NCI-H1092 (cell line): ENCODE measurements around the gene TMPRSS4.

Source experiments
- DNase-seq: peaks from one replicate; lab custom pipeline; 2025; lab: John Stamatoyannopoulos, UW

TMPRSS4 gene, protein sequence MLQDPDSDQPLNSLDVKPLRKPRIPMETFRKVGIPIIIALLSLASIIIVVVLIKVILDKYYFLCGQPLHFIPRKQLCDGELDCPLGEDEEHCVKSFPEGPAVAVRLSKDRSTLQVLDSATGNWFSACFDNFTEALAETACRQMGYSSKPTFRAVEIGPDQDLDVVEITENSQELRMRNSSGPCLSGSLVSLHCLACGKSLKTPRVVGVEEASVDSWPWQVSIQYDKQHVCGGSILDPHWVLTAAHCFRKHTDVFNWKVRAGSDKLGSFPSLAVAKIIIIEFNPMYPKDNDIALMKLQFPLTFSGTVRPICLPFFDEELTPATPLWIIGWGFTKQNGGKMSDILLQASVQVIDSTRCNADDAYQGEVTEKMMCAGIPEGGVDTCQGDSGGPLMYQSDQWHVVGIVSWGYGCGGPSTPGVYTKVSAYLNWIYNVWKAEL

DNA sequence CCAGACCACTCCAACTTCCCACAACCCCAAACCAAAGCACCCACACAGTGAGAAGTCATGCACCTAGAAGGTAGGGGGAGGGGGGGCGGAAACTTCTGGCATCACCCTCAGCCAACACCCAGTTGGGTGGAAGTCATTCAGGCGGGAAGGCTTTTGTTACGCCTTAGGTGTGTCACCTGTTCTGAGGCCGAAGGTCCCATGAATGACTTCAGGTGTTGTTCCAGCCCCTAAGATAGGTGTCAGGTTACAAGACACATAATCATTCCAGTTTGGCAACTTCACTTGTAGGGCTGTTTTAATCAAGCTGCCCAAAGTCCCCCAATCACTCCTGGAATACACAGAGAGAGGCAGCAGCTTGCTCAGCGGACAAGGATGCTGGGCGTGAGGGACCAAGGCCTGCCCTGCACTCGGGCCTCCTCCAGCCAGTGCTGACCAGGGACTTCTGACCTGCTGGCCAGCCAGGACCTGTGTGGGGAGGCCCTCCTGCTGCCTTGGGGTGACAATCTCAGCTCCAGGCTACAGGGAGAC, at the start of gene TMPRSS4:
TSS of gene TMPRSS4 (plus strand) at position 325 of the 528 bp plus-strand sequence. CDS start 225 bp downstream, outside the sequence.
- DNase-seq: no peak

DNA sequence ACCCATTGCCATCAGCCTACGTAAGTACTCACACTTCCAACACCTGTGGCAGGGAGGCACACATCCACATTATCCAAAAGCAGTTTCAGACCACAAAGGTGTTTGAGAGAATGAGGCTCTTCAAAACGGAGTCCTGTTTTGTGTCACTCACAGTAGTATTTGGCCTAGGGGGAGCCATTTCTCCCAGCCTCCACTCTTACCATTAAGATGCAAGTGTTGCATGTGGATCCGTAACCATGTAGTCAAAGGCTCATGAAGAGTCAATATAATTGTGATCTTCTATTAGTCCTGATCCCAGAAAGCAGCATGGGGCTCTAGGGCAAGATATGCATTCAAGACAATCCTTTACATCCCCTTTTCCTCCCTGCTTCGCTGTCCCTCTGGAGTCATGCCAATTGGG, 49.2 kb upstream of the TMPRSS4 start:
- DNase-seq: no peak

GRCh38 chr11:118028626-118029025, 48.3 kb upstream of the TMPRSS4 start:
- no peak for DNase-seq

DNA sequence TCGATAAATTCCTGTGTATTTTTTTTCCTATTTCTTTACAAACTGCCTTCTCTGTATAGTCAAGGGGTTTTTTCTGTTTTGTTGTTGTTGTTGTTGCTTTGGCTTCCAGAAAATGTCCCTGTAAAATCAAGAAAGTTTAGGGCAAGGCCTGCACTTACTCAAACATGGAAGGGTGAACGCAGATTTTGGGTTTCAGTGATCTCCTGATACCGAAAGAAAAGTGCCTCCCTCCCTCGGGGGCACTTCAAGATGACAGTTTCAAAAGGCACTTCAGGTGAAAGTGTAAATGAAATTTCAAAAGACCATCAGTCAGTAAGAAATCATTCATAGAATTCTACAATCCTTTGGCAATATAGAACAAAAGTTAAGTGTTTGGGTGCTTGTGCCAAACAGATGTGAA, 43.4 kb upstream of the TMPRSS4 start:
- DNase-seq: no peak

DNA sequence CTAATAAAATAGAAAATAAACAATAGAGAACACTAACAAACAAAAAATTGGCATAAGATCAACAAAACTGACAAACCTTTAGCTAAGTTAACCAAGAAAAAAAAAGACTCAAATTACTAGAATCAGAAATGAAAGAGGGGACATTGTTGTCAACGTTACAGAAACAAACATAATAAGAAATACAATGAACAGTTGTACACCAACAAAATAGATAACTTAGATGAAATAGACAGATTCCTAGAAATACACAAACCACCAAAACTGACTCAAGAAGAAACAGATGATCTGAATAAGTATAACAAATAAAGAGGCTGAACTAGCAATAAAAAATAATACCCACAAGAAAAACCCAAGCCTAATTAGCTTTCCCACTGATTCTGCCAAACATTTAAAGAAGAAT, 34.7 kb upstream of the TMPRSS4 start:
- no peak for DNase-seq

DNA sequence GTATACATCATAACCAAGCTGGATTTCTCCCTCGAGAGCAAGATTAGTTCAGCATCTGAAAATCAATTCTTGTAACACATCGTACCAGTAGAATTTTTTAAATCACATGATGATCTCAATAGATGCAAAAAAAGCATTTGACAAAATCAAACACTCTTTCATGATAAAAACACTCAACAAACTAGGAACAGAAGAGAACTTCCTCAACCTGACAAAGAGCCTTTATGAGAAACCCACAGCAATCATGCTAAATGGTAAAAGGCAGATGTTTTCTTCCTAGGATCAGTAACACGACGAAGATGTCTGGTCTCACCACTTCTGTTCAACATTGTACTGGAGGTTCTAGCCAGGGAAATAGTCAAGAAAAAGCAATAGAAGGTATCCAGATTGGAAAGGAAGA, 34.1 kb upstream of the TMPRSS4 start:
- DNase-seq: no peak

- no peak for DNase-seq
Observed at GRCh38 chr11:118045191-118045590, 31.7 kb upstream of the TMPRSS4 start.

- DNase-seq: no peak
Observed at GRCh38 chr11:118046051-118046963, 30.6 kb upstream of the TMPRSS4 start.

DNA sequence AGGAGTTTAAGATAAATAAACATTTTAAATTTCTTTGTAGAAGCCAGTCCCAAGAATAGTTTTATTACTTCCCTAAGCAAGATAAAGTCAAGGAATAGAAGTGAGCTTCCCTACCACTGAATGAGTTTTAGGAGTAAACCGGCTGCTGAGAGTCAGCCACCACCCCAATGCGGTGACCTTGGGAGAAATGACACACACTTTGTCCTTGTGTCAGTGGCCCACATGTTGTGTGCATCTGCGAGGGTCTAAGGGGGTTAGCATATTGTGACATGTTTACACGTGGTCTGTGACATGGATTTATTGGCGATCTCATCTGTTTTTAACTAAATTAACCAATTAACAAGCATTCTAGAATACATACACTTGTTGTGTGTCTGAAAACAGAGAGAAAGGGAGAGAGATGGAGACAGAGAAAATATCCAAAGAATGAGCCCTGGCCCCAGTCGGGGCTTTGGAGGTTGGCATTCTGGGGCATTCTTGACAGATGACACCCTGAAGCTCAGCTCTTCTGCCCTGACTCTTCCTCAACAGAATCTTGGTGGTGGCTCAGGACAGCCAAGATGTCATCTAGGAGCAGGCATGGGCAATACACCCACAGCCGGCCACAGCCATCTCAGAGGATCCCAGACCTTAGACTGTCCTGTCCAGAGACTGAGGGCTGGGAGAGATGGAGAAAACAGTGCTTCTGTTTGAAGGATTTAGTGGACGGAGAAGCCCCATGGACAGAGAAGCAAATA, 29.7 kb upstream of the TMPRSS4 start:
- no peak for DNase-seq

DNA sequence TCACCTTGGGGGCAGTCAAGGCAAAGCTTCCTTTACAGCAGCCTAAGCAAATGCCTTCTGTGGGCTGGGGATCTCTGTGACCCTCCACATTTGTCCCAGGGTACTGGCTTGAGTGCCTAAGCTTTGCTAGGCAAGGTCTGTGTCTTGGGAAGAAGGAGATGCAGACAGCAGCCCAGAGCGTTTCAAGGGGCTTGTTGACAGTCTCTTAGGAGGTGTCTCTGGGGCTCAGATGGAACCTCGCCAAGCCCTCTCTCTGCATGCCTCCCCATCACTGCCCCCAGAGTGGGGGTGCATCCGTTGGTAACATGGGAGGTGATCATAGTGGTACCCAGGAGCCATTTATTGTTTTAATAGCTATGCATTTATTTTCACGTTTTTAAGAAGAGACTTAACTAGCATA, 29.1 kb upstream of the TMPRSS4 start:
- no peak for DNase-seq

DNA sequence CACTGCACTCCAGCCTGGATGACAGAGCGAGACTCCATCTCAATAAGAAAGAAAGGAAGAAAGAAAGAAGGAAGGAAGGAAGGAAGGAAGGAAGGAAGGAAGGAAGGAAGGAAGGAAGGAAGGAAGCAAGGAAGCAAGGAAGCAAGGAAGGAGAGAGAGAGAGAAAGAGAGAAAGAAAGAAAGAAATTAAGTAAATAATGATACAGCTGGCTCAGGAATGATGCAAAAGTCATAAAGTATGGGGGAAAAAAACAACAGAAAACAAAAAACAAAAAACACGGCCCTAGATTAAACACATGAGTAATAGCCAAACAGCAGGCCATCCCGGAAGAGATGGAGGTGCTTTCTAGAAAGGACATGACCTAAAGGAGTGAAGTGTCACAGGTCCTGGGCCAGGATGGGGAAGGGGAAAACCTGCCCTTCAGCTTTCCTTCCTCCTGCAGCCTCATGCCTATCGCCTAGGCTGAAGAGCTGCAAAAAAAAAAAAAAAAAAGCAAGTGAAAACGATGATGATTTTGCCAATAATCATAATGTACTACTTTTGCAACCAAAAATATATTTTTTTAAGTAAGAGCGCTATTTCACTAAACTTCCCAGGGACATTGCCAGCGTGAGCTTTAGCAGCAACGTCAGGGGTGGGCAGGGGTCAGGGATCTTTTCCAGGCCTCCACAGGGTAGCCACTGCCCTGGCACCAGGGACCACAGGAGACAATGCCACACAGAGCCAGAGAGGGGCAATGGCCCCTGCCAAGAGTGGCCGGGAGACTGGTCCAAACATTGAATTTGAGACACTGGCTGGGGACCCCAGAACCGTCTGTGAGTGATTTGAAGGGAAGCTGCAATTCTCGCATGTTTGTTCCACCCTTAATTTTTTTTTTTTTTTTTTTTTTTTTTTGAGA, 28.2 kb upstream of the TMPRSS4 start:
- no peak for DNase-seq

- no peak for DNase-seq
Observed at GRCh38 chr11:118049771-118050170, 27.1 kb upstream of the TMPRSS4 start.

- DNase-seq: no peak
Observed at GRCh38 chr11:118050208-118050891, 26.5 kb upstream of the TMPRSS4 start.

DNA sequence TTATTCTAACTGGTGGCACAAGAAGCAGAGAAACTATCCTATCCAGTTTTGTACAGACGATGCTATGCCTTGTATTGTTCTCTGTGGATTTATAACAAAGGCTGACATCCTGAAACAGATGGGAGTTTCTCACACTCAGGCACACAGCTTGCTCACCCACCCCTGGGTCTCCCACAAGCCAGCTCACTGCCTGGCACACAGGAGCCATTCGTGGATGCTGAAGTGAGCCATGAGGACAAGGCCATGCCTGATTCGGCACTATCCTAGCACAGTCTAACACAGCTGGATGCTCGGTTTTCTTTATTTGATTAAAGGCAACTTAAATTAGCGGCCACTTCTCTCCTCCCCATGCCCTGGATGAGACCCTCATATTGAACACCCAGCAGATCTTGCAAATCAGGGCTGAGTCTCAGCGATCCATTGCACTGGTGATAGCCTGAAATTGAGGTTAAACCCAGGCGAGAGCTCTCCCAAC, 25.7 kb upstream of the TMPRSS4 start:
- DNase-seq: no peak

- no peak for DNase-seq
Observed at GRCh38 chr11:118051611-118052461, 25.0 kb upstream of the TMPRSS4 start.

- no peak for DNase-seq
Observed at GRCh38 chr11:118052581-118053206, 24.2 kb upstream of the TMPRSS4 start.

DNA sequence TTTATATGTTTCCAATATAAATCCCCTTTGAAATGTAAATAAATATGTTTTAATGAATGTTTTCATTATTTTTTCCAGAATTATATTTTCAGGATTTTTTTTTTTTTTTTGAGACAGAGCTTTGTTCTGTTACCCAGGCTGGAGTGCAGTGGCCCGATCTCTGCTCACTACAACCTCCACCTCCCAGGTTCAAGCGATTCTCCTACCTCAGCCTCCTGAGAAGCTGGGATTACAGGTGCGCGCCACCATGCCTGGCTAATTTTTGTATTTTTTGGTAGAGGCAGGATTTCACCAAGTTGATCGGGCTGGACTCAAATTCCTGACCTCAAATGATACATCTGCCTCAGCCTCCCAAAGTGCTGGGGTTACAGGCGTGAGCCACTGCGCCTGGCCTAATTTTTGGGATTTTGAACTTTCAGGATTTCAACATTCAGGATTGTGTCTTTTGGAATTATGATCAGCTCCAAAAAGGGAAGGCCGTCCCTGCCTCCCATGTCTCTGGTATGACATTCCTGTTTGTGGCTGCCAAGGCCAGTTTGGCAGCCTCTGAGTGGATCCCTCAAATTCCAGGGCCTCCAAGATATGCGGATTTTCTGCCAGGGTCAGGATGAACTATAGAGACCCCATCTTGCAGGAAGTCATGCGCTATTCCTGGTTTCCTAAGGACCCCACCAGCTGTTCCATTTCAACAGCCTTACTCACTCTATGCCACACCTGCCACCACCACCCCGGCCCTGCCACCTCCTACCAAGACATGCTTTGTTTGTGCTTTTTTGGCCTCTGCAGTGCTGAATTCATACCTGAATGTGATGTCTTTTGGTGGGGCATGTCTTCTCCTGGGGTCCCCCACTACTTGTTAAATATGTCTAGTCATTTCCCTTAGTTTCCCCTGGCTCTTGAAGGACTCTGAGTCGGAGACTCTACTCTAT, 21.9 kb upstream of the TMPRSS4 start:
- no peak for DNase-seq

DNA sequence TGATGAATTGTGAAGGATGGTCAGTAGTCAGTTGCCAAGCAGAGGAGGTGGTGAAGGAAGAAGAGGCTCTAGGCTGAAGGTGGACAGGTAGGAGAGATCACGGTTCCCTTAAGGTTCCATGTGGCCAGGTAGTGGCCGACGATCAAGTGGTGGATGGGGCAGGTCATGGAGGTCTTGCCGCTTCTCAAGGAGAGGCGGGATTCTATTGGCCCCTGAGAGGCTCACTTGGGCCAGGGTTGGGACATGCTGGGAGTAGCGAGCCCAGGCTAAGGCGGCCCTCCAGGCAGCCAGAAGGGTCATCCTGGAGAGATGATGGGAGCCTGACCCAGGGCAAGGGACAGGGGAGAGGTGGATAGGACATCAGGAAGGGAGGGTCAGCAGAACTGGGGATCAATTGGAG, 20.9 kb upstream of the TMPRSS4 start:
- no peak for DNase-seq
